ENCODE measurements around the gene GLCCI1. TPM values are rescaled to one million over a fixed set of nuclear protein-coding genes. Genes with fewer than 3 reads are reported as not detected.

Gene GLCCI1
- total RNA-seq, 1 experiment from 2014 or later, result 4.6 TPM

GRCh38 chr7:8120390-8121058 is 151.9 kb downstream of the GLCCI1 start:
- Histone ChIP-seq H3K27ac (ENCODE audit: low read depth, low read length) (no peak overlapping the region), H3K9me3 (ENCODE audit: control insufficient read depth in 1 of 2, insufficient read depth in 1 of 2, low read depth in 1 of 2, low read length in 2 of 2) (no peaks in the 10 kb centered on the region), H3K36me3 (ENCODE audit: control insufficient read depth in 1 of 2, insufficient read depth in 2 of 2, low read length in 2 of 2) (no peaks in the 10 kb centered on the region), H3K4me2 (ENCODE audit: low read length) (no peak overlapping the region), H3K9me2 (ENCODE audit: insufficient read depth) (no peaks in the 10 kb centered on the region), H3K79me2 (ENCODE audit: insufficient read depth, low read length) (no peaks in the 10 kb centered on the region), H3K27me3 (ENCODE audit: insufficient read depth, low read length) (no peaks in the 10 kb centered on the region), H2AFZ (ENCODE audit: low read depth, low read length, poor library complexity, severe bottlenecking) (no peak overlapping the region), H3K9ac (ENCODE audit: low read length) (no peak overlapping the region), H3K4me3 (replicated peaks in 1 of 2; ENCODE audit: low read depth in 1 of 2, low read length in 2 of 2) (no peak overlapping the region), H4K20me1 (ENCODE audit: insufficient read depth) (no peaks in the 10 kb centered on the region), H3K4me1 (ENCODE audit: control insufficient read depth in 1 of 2, insufficient read depth in 2 of 2, low read length in 2 of 2) (no peaks in the 10 kb centered on the region)
- BruUV-seq (replicated peaks), result no TSS peak
- ChIA-PET CTCF (no interaction called here), POLR2A (no interaction called here), RAD21 (ENCODE audit: low non-redundant PET in 1 of 2, low total read pairs in 2 of 2, uncharacterized antibody in 2 of 2, unreplicated experiment in 2 of 2) (no interaction called here)
- DNase-seq (ENCODE audit: low read depth, low spot score) (no peak), ATAC-seq (no peak)
- TF ChIP-seq JUND (IDR thresholded peaks at IDR 0.05) (no peak), ZFX (IDR thresholded peaks at IDR 0.05) (no peak)
- intact Hi-C loops (cut with micrococcal nuclease), result no loop called here

- Histone ChIP-seq H3K27ac (ENCODE audit: low read depth, low read length) (no peak overlapping the region), H3K79me2 (ENCODE audit: insufficient read depth, low read length) (no peaks in the 10 kb centered on the region), H2AFZ (ENCODE audit: low read depth, low read length, poor library complexity, severe bottlenecking) (no peak overlapping the region), H3K36me3 (ENCODE audit: control insufficient read depth in 1 of 2, insufficient read depth in 2 of 2, low read length in 2 of 2) (no peaks in the 10 kb centered on the region), H4K20me1 (ENCODE audit: insufficient read depth) (no peaks in the 10 kb centered on the region), H3K27me3 (ENCODE audit: insufficient read depth, low read length) (no peaks in the 10 kb centered on the region), H3K9me3 (ENCODE audit: control insufficient read depth in 1 of 2, insufficient read depth in 1 of 2, low read depth in 1 of 2, low read length in 2 of 2) (no peaks in the 10 kb centered on the region), H3K9me2 (ENCODE audit: insufficient read depth) (no peaks in the 10 kb centered on the region), H3K9ac (ENCODE audit: low read length) (no peak overlapping the region), H3K4me1 (ENCODE audit: control insufficient read depth in 1 of 2, insufficient read depth in 2 of 2, low read length in 2 of 2) (no peaks in the 10 kb centered on the region), H3K4me3 (replicated peaks in 1 of 2; ENCODE audit: low read depth in 1 of 2, low read length in 2 of 2) (no peak overlapping the region), H3K4me2 (ENCODE audit: low read length) (no peak overlapping the region)
- DNase-seq (ENCODE audit: low read depth, low spot score) (no peak), ATAC-seq (no peak)
- BruUV-seq (replicated peaks), result no TSS peak
- CTCF ChIA-PET, result no interaction called here
- no peak for TF ChIP-seq SP1 (IDR thresholded peaks at IDR 0.05; ENCODE audit: low read depth)
- no peak for TF ChIP-seq ELF1 (IDR thresholded peaks at IDR 0.05; ENCODE audit: borderline replicate concordance, low read depth)
- TF ChIP-seq RAD21 (IDR thresholded peaks at IDR 0.05; ENCODE audit: low read depth), result no peak
- TF ChIP-seq JUND (IDR thresholded peaks at IDR 0.05), result no peak
- POLR2A ChIA-PET, result no interaction called here
- intact Hi-C loops (cut with micrococcal nuclease), result no loop called here
- RAD21 ChIA-PET (ENCODE audit: low non-redundant PET in 1 of 2, low total read pairs in 2 of 2, uncharacterized antibody in 2 of 2, unreplicated experiment in 2 of 2), result no interaction called here
These were observed 152.6 kb downstream of the GLCCI1 start for GRCh38 chr7:8121243-8121642.

Data from HCT116 (cell line).